Testis (tissue), 2 donors: ENCODE data around the gene PLPPR3.

Experiments used
- CTCF ChIP-seq, 3 experiments: fragments of 450-650 bp in 2 of 3; fragments of 200-600 bp in 1 of 3; sonication (generic) in 1 of 3; IDR thresholded peaks; one replicate each; pipeline ENCODE4 v1.5.1; 2016 to 2019; ENCODE audit warnings: antibody characterized with exemption in 3 of 3, mild to moderate bottlenecking in 2 of 3, moderate library complexity in 1 of 3
- POLR2A ChIP-seq: fragments of 450-650 bp; IDR thresholded peaks from one replicate; pipeline ENCODE4 v1.6.1; 2017; ENCODE audit warnings: antibody characterized with exemption, mild to moderate bottlenecking, moderate library complexity

GRCh38 chr19:798415-799075, 23.2 kb downstream of the PLPPR3 start:
- TF ChIP-seq CTCF (IDR thresholded peaks at IDR 0.05) (no peak), POLR2A (no peak)
